Measurements from ENCODE around the gene FMN1.

Gene FMN1

DNA sequence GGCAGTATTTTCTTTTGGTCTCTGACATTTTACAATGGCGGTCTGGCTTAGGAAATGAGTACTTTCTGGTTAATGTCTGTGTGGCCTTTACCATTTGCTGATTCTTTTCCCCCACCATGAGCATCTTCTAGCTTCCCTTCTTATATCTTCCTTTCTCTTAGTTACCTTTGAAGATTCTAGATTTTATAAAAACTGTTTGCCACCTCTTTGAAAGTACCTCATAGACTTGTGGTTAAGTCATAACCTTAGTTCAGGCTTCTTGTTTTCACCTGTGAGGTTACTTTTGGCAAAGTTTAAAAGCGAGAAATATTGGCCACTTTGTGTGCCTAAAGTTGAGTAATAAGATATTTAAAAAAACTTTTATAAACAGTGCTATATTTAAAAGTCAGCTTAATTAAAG, 147.4 kb downstream of the FMN1 start:
- peak overlapping the region in 1 of 2 donors; percentile 82 for H3K27ac Mint-ChIP-seq
- ATAC-seq (no peak), DNase-seq (no peak)
- H3K4me1 Mint-ChIP-seq: peaks cover 15% of the 10 kb centered on the region
- no peak overlapping the region for H3K4me3 Mint-ChIP-seq
- H3K9me3 Mint-ChIP-seq: peaks cover 19 to 36% of the 10 kb centered on the region in 2 donors
- no peaks in the 10 kb centered on the region for H3K27me3 Mint-ChIP-seq

DNA sequence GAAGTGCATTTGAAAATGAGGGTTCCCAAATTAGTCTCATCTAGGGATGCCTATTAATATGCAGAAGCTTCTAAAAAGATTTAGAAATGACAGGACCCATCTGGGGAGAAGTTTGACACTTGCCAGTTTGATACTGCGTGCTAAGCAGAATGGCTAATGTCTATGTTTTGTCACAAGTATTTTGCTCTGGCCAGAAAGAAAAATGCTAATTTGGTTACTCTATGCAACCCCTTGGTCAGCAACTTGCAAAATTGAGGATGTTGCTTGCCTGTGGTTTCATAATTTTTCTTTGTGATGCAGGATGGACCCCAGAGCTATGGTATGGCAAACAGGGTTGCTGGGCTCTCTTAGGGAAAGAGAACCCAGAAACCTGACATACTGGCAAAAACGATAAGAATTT, 148.2 kb downstream of the FMN1 start:
- DNase-seq (no peak), ATAC-seq (no peak)
- H3K4me3 Mint-ChIP-seq: no peak overlapping the region
- H3K27me3 Mint-ChIP-seq: no peaks in the 10 kb centered on the region
- H3K4me1 Mint-ChIP-seq: peaks cover 15% of the 10 kb centered on the region
- peaks cover 19 to 36% of the 10 kb centered on the region in 2 donors for H3K9me3 Mint-ChIP-seq
- no peak overlapping the region for H3K27ac Mint-ChIP-seq

GRCh38 chr15:33045066-33045810, 149.3 kb downstream of the FMN1 start:
- DNase-seq (no peak), ATAC-seq (no peak)
- no peak overlapping the region for H3K27ac Mint-ChIP-seq
- peaks cover 19 to 36% of the 10 kb centered on the region in 2 donors for H3K9me3 Mint-ChIP-seq
- no peak overlapping the region for H3K4me3 Mint-ChIP-seq
- peaks cover 15% of the 10 kb centered on the region for H3K4me1 Mint-ChIP-seq
- no peaks in the 10 kb centered on the region for H3K27me3 Mint-ChIP-seq

- H3K4me1 Mint-ChIP-seq: peaks cover 15% of the 10 kb centered on the region
- peaks cover 19 to 32% of the 10 kb centered on the region in 2 donors for H3K9me3 Mint-ChIP-seq
- no peaks in the 10 kb centered on the region for H3K27me3 Mint-ChIP-seq
- peak overlapping the region in 1 of 2 donors; percentile 19 for H3K27ac Mint-ChIP-seq
- H3K4me3 Mint-ChIP-seq: no peak overlapping the region
- ATAC-seq: no peak
- DNase-seq: no peak
Measured at GRCh38 chr15:33044598-33044997, 149.9 kb downstream of the FMN1 start.

- peaks cover 15% of the 10 kb centered on the region for H3K4me1 Mint-ChIP-seq
- DNase-seq (no peak), ATAC-seq (no peak)
- no peak overlapping the region for H3K27ac Mint-ChIP-seq
- no peaks in the 10 kb centered on the region for H3K27me3 Mint-ChIP-seq
- H3K4me3 Mint-ChIP-seq: no peak overlapping the region
- H3K9me3 Mint-ChIP-seq: peaks cover 16 to 23% of the 10 kb centered on the region in 2 donors
Measured at GRCh38 chr15:33043636-33044035, 150.9 kb downstream of the FMN1 start.

- Mint-ChIP-seq H3K4me3 (no peak overlapping the region), H3K4me1 (no peaks in the 10 kb centered on the region), H3K27me3 (no peaks in the 10 kb centered on the region), H3K9me3 (peaks cover 10 to 20% of the 10 kb centered on the region in 2 donors), H3K27ac (no peak overlapping the region)
- ATAC-seq (peak; percentile 64), DNase-seq (no peak)
Measured at GRCh38 chr15:33040496-33040895, 154.0 kb downstream of the FMN1 start.

DNA sequence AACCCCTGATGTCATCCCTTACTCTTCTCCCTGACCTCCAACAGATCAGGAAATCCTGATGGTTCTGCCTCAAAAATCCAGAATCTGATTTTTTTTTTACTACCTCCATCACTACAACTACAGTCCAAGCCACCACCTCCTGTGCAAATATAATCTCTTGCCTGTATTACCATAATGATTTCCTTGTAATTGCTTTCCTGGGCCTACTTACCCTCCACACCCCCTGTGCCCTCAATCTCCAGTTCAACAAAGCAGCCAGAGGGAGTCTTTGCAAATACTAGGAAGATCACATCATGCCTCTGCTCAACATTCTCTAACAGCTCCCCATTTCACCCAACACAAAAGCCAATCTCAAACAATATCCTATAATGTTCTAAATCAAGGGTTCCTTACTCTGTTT, 159.9 kb downstream of the FMN1 start:
- Mint-ChIP-seq H3K27ac (no peak overlapping the region), H3K4me3 (no peak overlapping the region), H3K9me3 (no peaks in the 10 kb centered on the region), H3K4me1 (no peaks in the 10 kb centered on the region), H3K27me3 (no peaks in the 10 kb centered on the region)
- ATAC-seq: no peak
- DNase-seq: no peak

DNA sequence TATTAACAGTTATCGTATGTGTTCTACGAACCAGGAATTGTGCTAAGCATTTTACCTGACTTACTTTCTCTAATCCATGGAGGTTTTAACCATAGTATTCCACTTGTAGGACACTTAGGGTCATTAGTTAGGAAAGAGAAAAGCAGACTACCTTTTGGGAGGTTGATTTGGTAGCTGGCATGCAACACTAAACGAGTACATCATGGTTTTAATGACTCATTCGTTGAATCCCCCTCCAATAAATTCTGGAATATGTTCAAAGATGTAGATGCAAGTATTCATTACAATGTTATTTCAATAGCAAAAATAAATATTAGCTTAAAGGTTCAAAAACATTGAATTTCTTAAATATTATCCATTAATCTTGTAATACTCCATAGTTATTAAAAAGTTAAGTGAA, 162.5 kb downstream of the FMN1 start:
- DNase-seq (no peak), ATAC-seq (no peak)
- Mint-ChIP-seq H3K27me3 (no peaks in the 10 kb centered on the region), H3K27ac (no peak overlapping the region), H3K4me3 (no peak overlapping the region), H3K4me1 (peaks cover 5% of the 10 kb centered on the region), H3K9me3 (no peaks in the 10 kb centered on the region)

DNA sequence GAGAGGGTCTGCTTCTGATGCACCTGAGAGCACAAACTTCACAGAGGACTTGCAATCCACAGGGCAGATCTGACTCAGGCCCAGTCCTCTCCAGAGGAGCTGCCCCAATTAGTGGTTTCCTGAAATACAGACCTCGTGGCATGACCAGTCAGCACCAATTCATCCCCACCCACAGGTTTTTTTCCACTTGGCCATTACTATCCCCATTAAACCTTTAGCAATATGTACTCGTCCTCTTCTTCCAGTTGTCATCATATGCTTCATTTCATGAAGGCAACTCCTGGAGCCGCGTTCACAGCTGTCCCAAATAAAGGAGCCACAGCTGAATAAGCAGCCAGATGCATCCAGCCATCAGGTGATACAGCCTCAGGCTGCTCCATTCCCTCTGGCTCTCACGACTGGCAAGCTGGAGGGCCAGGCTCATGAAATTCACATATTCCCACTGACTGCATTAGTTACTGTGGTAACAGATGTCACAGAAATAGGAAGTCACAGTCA, 163.1 kb downstream of the FMN1 start:
- peaks cover 5% of the 10 kb centered on the region for H3K4me1 Mint-ChIP-seq
- H3K9me3 Mint-ChIP-seq: no peaks in the 10 kb centered on the region
- H3K4me3 Mint-ChIP-seq: no peak overlapping the region
- H3K27me3 Mint-ChIP-seq: no peaks in the 10 kb centered on the region
- DNase-seq (no peak), ATAC-seq (no peak)
- no peak overlapping the region for H3K27ac Mint-ChIP-seq

GRCh38 chr15:33030315-33030714, 164.2 kb downstream of the FMN1 start:
- Mint-ChIP-seq H3K27me3 (no peaks in the 10 kb centered on the region), H3K4me3 (no peak overlapping the region), H3K27ac (no peak overlapping the region), H3K9me3 (no peaks in the 10 kb centered on the region), H3K4me1 (peaks cover 5% of the 10 kb centered on the region)
- ATAC-seq (no peak), DNase-seq (no peak)

DNA sequence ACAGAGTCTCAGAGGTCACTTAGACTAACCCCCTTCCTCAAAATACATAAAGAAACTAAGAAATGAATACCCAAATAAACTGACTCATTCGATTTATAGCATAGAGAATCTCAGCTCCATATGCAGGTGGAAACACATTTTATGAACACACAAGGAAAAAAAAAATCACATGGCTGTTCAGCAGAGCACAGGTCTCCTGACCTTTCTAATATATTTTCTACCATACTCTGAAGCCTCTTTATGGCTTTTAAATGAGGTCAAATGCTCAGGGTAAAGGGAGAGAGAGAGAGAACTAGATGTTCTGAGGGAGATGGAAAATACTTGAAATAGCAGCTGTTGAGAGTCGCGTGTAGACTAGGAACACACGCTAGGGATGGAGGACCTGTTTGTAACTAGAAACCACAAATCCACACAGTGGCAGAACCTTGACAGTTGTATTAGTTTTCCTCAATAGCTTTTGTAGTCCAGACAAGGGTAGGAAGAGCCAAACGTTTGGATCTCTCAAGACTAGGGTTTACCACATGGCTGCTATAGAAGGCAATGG, 165.3 kb downstream of the FMN1 start:
- H3K4me3 Mint-ChIP-seq: no peak overlapping the region
- peaks cover 5% of the 10 kb centered on the region for H3K4me1 Mint-ChIP-seq
- H3K9me3 Mint-ChIP-seq: no peaks in the 10 kb centered on the region
- peak overlapping the region in 1 of 2 donors; percentile 17 for H3K27ac Mint-ChIP-seq
- ATAC-seq: no peak
- DNase-seq: no peak
- H3K27me3 Mint-ChIP-seq: no peaks in the 10 kb centered on the region

DNA sequence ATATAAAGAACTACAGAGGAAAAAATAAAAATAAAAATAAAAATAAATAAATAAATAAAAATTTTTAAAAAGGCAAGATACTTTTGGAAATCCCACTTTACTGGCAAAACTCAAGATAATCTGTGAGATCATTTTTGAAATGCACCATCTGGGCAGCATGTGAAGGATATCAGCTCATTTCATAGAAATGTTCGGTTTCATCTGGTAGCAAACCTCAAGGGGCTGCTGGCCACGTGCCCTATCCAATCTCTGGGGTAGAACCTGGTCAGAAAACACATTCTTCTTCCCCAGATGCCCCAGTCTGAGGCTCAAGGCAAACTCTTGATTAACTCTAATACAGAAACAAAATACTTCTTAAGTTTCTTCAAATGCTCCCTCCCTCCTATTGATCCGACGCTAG, 166.0 kb downstream of the FMN1 start:
- Mint-ChIP-seq H3K4me1 (peaks cover 5% of the 10 kb centered on the region), H3K4me3 (no peak overlapping the region), H3K27me3 (no peaks in the 10 kb centered on the region), H3K27ac (no peak overlapping the region), H3K9me3 (no peaks in the 10 kb centered on the region)
- ATAC-seq (no peak), DNase-seq (no peak)

GRCh38 chr15:33027306-33028035, 167.0 kb downstream of the FMN1 start:
- no peaks in the 10 kb centered on the region for H3K9me3 Mint-ChIP-seq
- DNase-seq (no peak), ATAC-seq (no peak)
- peak overlapping the region in 1 of 2 donors; percentile 4 for H3K4me3 Mint-ChIP-seq
- H3K27ac Mint-ChIP-seq: peak overlapping the region in 1 of 2 donors; percentile 7
- peaks cover 5% of the 10 kb centered on the region for H3K4me1 Mint-ChIP-seq
- H3K27me3 Mint-ChIP-seq: no peaks in the 10 kb centered on the region

DNA sequence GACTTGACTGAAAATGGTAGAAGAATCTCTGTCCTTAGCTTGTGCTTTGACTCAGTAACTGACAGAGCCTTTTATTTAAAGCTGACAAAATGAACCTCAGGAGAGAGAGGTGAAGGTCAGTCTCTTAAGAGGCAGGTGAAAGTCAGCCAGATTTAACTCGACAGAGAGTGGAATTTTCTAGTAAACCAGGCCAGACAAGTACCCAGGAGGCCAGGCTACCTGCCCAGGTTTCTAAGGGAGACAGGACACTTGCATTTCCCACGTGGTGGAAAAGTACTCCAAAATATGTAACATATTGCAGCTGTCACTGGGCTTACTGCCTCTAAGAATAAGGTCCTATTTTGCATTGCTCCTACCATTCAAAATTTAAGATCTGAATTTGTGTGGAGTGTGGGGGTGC, 167.9 kb downstream of the FMN1 start:
- peaks cover 5% of the 10 kb centered on the region for H3K4me1 Mint-ChIP-seq
- no peak overlapping the region for H3K27ac Mint-ChIP-seq
- H3K9me3 Mint-ChIP-seq: no peaks in the 10 kb centered on the region
- H3K4me3 Mint-ChIP-seq: no peak overlapping the region
- DNase-seq (no peak), ATAC-seq (no peak)
- H3K27me3 Mint-ChIP-seq: no peaks in the 10 kb centered on the region

- DNase-seq (no peak), ATAC-seq (no peak)
- Mint-ChIP-seq H3K4me1 (no peaks in the 10 kb centered on the region), H3K27ac (peak overlapping the region in 1 of 2 donors; percentile 48), H3K27me3 (no peaks in the 10 kb centered on the region), H3K4me3 (no peak overlapping the region), H3K9me3 (no peaks in the 10 kb centered on the region)
Measured at GRCh38 chr15:33022629-33023028, 171.9 kb downstream of the FMN1 start.

DNA sequence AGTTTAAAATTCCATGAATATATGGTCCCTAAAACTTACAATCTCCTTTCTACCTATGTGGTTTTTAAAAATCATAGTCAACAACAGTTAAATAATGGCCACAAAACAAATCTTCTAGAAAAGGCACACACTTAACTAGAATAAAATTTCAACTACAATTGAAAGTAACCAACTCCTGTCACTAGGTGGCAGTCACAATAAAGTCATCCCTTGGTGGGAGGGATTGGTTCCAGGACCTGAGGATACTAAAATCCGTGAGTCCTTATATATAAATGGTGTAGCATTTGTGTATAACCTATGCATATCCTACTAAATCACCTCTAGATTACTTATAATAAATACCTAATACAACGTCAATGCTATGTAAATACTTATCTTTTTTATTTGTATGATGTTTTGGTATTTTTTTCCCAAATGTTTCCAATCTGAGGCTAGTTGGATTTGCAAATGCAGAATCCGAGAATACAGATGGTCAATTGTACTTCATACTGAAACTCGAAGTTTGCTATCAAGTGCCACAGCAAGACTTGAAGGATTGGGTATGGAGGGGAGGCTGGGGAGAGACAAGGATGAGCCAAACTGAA, 172.6 kb downstream of the FMN1 start:
- no peak overlapping the region for H3K27ac Mint-ChIP-seq
- no peaks in the 10 kb centered on the region for H3K9me3 Mint-ChIP-seq
- H3K4me1 Mint-ChIP-seq: no peaks in the 10 kb centered on the region
- ATAC-seq (no peak), DNase-seq (no peak)
- no peaks in the 10 kb centered on the region for H3K27me3 Mint-ChIP-seq
- H3K4me3 Mint-ChIP-seq: no peak overlapping the region
